T-cell (primary cell): Measurements from ENCODE around the gene CTNNBIP1. TPM values are rescaled to one million over a fixed set of nuclear protein-coding genes. Genes with fewer than 3 reads are reported as not detected.
A peak's percentile ranks its signal among the peaks of the same experiment; 100 is the strongest.

ENCODE experiments used
- ATAC-seq, 4 experiments: fragments of 200-7000 bp in 3 of 4; fragments of 150-1000 bp in 1 of 4; cut with Tn5 transposase; replicated peaks in 1 of 4; 1 replicate in 3 of 4; 2 replicates in 1 of 4; pipeline ENCODE4 v1.10.0; 2021; ENCODE audit warnings: moderate library complexity in 3 of 4, mild to moderate bottlenecking in 2 of 4, moderate number of reproducible peaks in 1 of 4
- CTCF ChIA-PET, 2 donors: fragments of 300-600 bp; sonication (Branson Sonifier 250); formaldehyde crosslinking; loops; one replicate each; lab custom pipeline; 2022; ENCODE audit warnings: antibody characterized with exemption in 2 of 2; lab: Charles Lee
- POLR2A ChIA-PET, 2 donors: fragments of 300-600 bp; sonication (Branson Sonifier 250); formaldehyde crosslinking; loops; one replicate each; lab custom pipeline; 2022; ENCODE audit warnings: antibody characterized with exemption in 2 of 2; lab: Charles Lee
- DNase-seq, 35 experiments: peaks; one replicate each; pipeline versions ENCODE4 v3.0.0 to v3.0.0-alpha.2; 2013 to 2023
- H3K27ac ChIP-seq: one replicate; pipeline ENCODE4 v1.5.1; 2013; ENCODE audit warnings: low read length
- H3K27me3 ChIP-seq, 2 experiments: replicated peaks in 1 of 2; 1 replicate in 1 of 2; 2 replicates in 1 of 2; pipeline versions ENCODE4 v1.6.1 to v1.7.0; 2013; ENCODE audit warnings: low read length in 1 of 2, mixed read lengths in 1 of 2; ENCODE audit not compliant: control insufficient read depth in 2 of 2, insufficient read depth in 2 of 2; ENCODE audit errors: extremely low read depth in 1 of 2
- H3K36me3 ChIP-seq, 2 donors: 1 replicate in 1 of 2; 2 replicates in 1 of 2; pipeline versions ENCODE4 v1.6.1 to v1.7.0; 2013; ENCODE audit warnings: low read length in 1 of 2; ENCODE audit not compliant: control insufficient read depth in 2 of 2, insufficient read depth in 1 of 2; ENCODE audit errors: extremely low read depth in 1 of 2
- H3K4me1 ChIP-seq, 2 experiments: 1 replicate in 1 of 2; 2 replicates in 1 of 2; pipeline versions ENCODE4 v1.6.1 to v1.7.0; 2013; ENCODE audit warnings: low read length in 2 of 2, mixed read lengths in 1 of 2; ENCODE audit not compliant: insufficient read depth in 2 of 2, control insufficient read depth in 1 of 2; ENCODE audit errors: extremely low read depth in 1 of 2
- H3K4me3 ChIP-seq, 2 donors: 1 replicate in 1 of 2; 2 replicates in 1 of 2; pipeline versions ENCODE4 v1.5.1 to v1.7.0; 2013; ENCODE audit warnings: mild to moderate bottlenecking in 2 of 2, low read length in 1 of 2, moderate library complexity in 1 of 2; ENCODE audit not compliant: control insufficient read depth in 1 of 2; ENCODE audit errors: extremely low read depth in 1 of 2
- H3K9me3 ChIP-seq: 2 replicates; pipeline ENCODE4 v1.7.0; 2013
- H3K27ac Mint-ChIP-seq, 2 donors: one replicate each; pipeline ENCODE4 v1.8.0; 2020 to 2021; ENCODE audit warnings: mild to moderate bottlenecking in 2 of 2, mixed read lengths in 2 of 2
- H3K27me3 Mint-ChIP-seq, 2 donors: one replicate each; pipeline ENCODE4 v1.8.0; 2021 to 2022; ENCODE audit warnings: mixed read lengths in 2 of 2
- H3K36me3 Mint-ChIP-seq: one replicate; pipeline ENCODE4 v1.8.0; 2021; ENCODE audit warnings: mixed read lengths
- H3K4me1 Mint-ChIP-seq, 3 donors: one replicate each; pipeline ENCODE4 v1.8.0; 2020 to 2022; ENCODE audit warnings: mixed read lengths in 3 of 3, mild to moderate bottlenecking in 1 of 3
- H3K4me3 Mint-ChIP-seq, 3 donors: one replicate each; pipeline ENCODE4 v1.8.0; 2020 to 2022; ENCODE audit warnings: mild to moderate bottlenecking in 3 of 3, mixed read lengths in 3 of 3, moderate library complexity in 3 of 3
- H3K9me3 Mint-ChIP-seq, 3 donors: one replicate each; pipeline ENCODE4 v1.8.0; 2020 to 2022; ENCODE audit warnings: mixed read lengths in 3 of 3
- WGBS: methylation state at CpG from one replicate; pipeline ENCODE4 v1.1.5; 2013; ENCODE audit warnings: missing lambda C conversion rate; ENCODE audit not compliant: insufficient coverage; 5-methylcytosine and 5-hydroxymethylcytosine counted together
- total RNA-seq, 35 experiments: library from RNA in 6 of 35; stranded (reverse) in 6 of 35; fragments of 120-200 nt in 1 of 35; gene quantifications; one replicate each; pipeline versions ENCODE4 v1.2.1 to v1.2.4 and lab custom pipeline; 2013 to 2026

The CTNNBIP1 gene
- total RNA-seq, 5 donors from 2014 or later (not counting 1 experiment from before 2014, with no cell fraction given): 9.1 to 11.1 (median 9.6) TPM

DNA sequence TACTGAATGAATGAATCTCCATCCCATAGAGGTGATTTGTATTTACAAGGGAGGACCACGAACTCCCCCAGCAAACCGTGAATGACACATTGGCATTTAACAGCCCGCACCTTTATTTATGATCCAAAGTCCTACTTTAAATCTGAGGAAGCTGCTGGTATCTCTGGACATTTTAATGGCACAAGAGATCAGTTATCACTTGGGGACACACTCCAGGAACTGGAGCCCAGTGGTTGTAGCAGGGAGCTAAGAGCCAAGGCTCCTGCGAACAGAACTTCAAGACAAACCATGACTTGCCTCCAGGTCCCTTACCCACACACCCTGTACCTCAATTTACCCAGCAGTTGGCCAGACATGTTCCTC lies 1.2 kb downstream of the CTNNBIP1 start:
- Histone ChIP-seq H3K27ac (no peak overlapping the region), H3K36me3 (no peaks in the 10 kb centered on the region), H3K9me3 (no peaks in the 10 kb centered on the region), H3K27me3 (no peaks in the 10 kb centered on the region), H3K4me3 (no peak overlapping the region), H3K4me1 (peaks cover 4 to 18% of the 10 kb centered on the region in 2 experiments)
- WGBS: 80% methylated on average over 1 of the region's 4 CpGs
- Mint-ChIP-seq H3K4me1 (peaks cover 30 to 49% (median 40%) of the 10 kb centered on the region in 3 donors), H3K27ac (peak overlapping the region; percentile 71 to 87), H3K4me3 (peak overlapping the region; percentile 93 to 99 (median 96)), H3K27me3 (no peaks in the 10 kb centered on the region), H3K9me3 (no peaks in the 10 kb centered on the region), H3K36me3 (no peaks in the 10 kb centered on the region)
- POLR2A ChIA-PET: no interaction called here
- no peak for DNase-seq
- CTCF ChIA-PET: interaction anchor here in 1 of 2 donors (0.6 kb wide), 1 partner anchor 28 kb away, joined by 3 read pairs; no protein-coding TSS in a partner anchor
- ATAC-seq: no peak

DNA sequence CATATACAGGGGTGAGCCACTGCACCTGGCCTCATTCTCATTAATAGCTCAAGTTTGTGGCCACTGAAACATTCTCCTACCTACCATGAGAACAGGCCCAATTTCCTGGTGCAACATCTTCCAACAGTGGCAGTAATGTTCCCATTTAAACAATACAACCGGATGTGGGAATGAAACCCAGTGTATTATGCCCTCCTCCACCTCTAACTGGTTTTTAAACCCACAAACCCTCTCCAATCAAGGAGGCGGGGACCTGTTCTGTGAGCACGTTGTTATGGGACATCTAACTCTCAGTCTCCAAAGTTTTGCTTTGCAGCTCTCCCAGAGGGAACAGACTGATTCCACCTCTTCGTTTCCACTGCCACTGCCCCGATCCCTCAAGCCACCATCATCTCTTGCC lies 2.6 kb downstream of the CTNNBIP1 start:
- Mint-ChIP-seq H3K27me3 (no peaks in the 10 kb centered on the region), H3K9me3 (no peaks in the 10 kb centered on the region), H3K4me3 (peak overlapping the region in 2 of 3 donors; percentile 13 to 37), H3K36me3 (no peaks in the 10 kb centered on the region), H3K4me1 (peaks cover 29 to 46% (median 38%) of the 10 kb centered on the region in 3 donors), H3K27ac (no peak overlapping the region)
- Histone ChIP-seq H3K27ac (no peak overlapping the region), H3K9me3 (no peaks in the 10 kb centered on the region), H3K36me3 (no peaks in the 10 kb centered on the region), H3K27me3 (no peaks in the 10 kb centered on the region), H3K4me3 (no peak overlapping the region), H3K4me1 (peaks cover 4 to 18% of the 10 kb centered on the region in 2 experiments)
- WGBS: 91% methylated on average over 5 of the region's 5 CpGs
- no peak for DNase-seq
- ChIA-PET POLR2A (no interaction called here), CTCF (interaction anchor here (0.6 to 1.4 kb wide), 3 partner anchors 32 to 549 kb away, joined by 3 to 4 read pairs (median 3); no protein-coding TSS in a partner anchor)
- ATAC-seq: no peak

GRCh38 chr1:9906466-9906865 lies 3.6 kb downstream of the CTNNBIP1 start:
- Histone ChIP-seq H3K4me1 (peaks cover 4 to 18% of the 10 kb centered on the region in 2 experiments), H3K36me3 (no peaks in the 10 kb centered on the region), H3K9me3 (no peaks in the 10 kb centered on the region), H3K27ac (no peak overlapping the region), H3K4me3 (no peak overlapping the region), H3K27me3 (no peaks in the 10 kb centered on the region)
- Mint-ChIP-seq H3K27me3 (no peaks in the 10 kb centered on the region), H3K9me3 (no peaks in the 10 kb centered on the region), H3K36me3 (no peaks in the 10 kb centered on the region), H3K4me3 (no peak overlapping the region), H3K4me1 (peaks cover 23 to 40% (median 32%) of the 10 kb centered on the region in 3 donors), H3K27ac (no peak overlapping the region)
- no peak for ATAC-seq
- 100% methylated on average over 1 of the region's 2 CpGs for WGBS
- POLR2A ChIA-PET: no interaction called here
- CTCF ChIA-PET: interaction anchor here (0.6 to 1.4 kb wide), 3 partner anchors 31 to 193 kb away, joined by 3 read pairs; no protein-coding TSS in a partner anchor
- no peak for DNase-seq

DNA sequence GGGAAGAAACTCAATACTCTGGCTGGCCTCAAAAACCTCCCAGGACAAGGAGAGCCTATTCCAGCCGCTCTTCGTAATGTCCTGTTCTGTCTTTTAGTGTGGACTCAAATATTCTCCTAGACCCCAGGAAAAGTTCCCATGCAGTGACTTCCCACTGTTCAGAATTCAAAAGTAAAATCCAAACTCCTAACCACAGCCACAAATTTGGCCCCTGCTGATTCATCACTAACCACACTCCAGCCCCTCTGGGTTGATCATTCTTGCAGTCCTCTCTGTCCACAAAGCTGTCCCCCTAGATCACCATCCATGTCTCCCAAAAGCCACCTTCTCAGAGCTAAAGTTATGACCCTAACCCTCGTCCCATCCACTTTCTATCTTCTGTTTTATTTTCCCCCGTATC lies 5.1 kb downstream of the CTNNBIP1 start:
- H3K27me3 ChIP-seq: no peaks in the 10 kb centered on the region
- no peak overlapping the region for H3K4me3 ChIP-seq
- Mint-ChIP-seq H3K4me3 (no peak overlapping the region), H3K9me3 (no peaks in the 10 kb centered on the region), H3K4me1 (peaks cover 29 to 46% (median 40%) of the 10 kb centered on the region in 3 donors), H3K27me3 (no peaks in the 10 kb centered on the region), H3K36me3 (no peaks in the 10 kb centered on the region), H3K27ac (no peak overlapping the region)
- ATAC-seq (no peak), DNase-seq (no peak)
- no peaks in the 10 kb centered on the region for H3K9me3 ChIP-seq
- POLR2A ChIA-PET: no interaction called here
- no peaks in the 10 kb centered on the region for H3K36me3 ChIP-seq
- H3K4me1 ChIP-seq: peaks cover 4 to 21% of the 10 kb centered on the region in 2 experiments
- CTCF ChIA-PET: no interaction called here
- H3K27ac ChIP-seq: no peak overlapping the region
- 65% methylated on average over 4 of the region's 4 CpGs for whole genome bisulfite sequencing

DNA sequence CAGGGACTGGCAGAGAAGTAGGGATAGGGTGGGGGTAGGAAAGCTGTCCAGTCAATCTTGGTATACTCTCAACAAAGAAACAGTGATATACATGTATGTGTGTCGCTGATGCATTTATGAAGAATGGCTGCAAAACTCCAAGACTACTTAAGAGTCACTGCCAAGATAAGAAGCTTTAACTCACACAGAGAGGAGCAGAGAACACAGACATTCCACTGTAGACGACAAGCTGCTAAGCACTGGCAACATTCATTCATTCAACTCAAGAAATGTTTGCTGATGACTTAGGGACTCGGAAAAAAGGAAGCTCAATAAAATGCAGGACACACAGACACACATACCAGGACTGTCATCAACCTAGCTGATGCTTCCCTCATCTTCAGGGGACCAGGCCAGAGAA lies 5.5 kb downstream of the CTNNBIP1 start:
- H3K27me3 ChIP-seq: no peaks in the 10 kb centered on the region
- ChIA-PET POLR2A (no interaction called here), CTCF (interaction anchor here in 1 of 2 donors (0.6 kb wide), 1 partner anchor 1277 kb away, joined by 4 read pairs; no protein-coding TSS in a partner anchor)
- ATAC-seq (no peak), DNase-seq (no peak)
- H3K27ac ChIP-seq: no peak overlapping the region
- H3K36me3 ChIP-seq: no peaks in the 10 kb centered on the region
- Mint-ChIP-seq H3K36me3 (no peaks in the 10 kb centered on the region), H3K27ac (no peak overlapping the region), H3K4me3 (no peak overlapping the region), H3K9me3 (no peaks in the 10 kb centered on the region), H3K4me1 (peaks cover 29 to 45% (median 40%) of the 10 kb centered on the region in 3 donors), H3K27me3 (no peaks in the 10 kb centered on the region)
- WGBS: no CpG with 5 or more reads among the region's 3 CpGs
- no peak overlapping the region for H3K4me3 ChIP-seq
- peaks cover 4 to 20% of the 10 kb centered on the region in 2 experiments for H3K4me1 ChIP-seq
- no peaks in the 10 kb centered on the region for H3K9me3 ChIP-seq

GRCh38 chr1:9903801-9904527 lies 6.1 kb downstream of the CTNNBIP1 start:
- Histone ChIP-seq H3K27me3 (no peaks in the 10 kb centered on the region), H3K27ac (no peak overlapping the region), H3K4me1 (peaks cover 2 to 14% of the 10 kb centered on the region in 2 experiments), H3K36me3 (no peaks in the 10 kb centered on the region), H3K9me3 (no peaks in the 10 kb centered on the region), H3K4me3 (no peak overlapping the region)
- ATAC-seq: no peak
- no peaks in the 10 kb centered on the region for H3K27me3 Mint-ChIP-seq
- H3K4me3 Mint-ChIP-seq: no peak overlapping the region
- DNase-seq: no peak
- ChIA-PET CTCF (interaction anchor here in 1 of 2 donors (0.6 kb wide), 1 partner anchor 1276 kb away, joined by 4 read pairs; no protein-coding TSS in a partner anchor), POLR2A (no interaction called here)
- no peak overlapping the region for H3K27ac Mint-ChIP-seq
- no peaks in the 10 kb centered on the region for H3K36me3 Mint-ChIP-seq
- no peaks in the 10 kb centered on the region for H3K9me3 Mint-ChIP-seq
- WGBS: 33% methylated on average over 4 of the region's 9 CpGs
- peaks cover 22 to 39% (median 33%) of the 10 kb centered on the region in 3 donors for H3K4me1 Mint-ChIP-seq
